H1 (cell line): Measurements from ENCODE around the gene CA9. TPM values are rescaled to one million over a fixed set of nuclear protein-coding genes. Genes with fewer than 3 reads are reported as not detected.

Experiments used
- CHD7 ChIP-seq: fragments of 300-600 bp; sonication (generic); IDR thresholded peaks from 2 replicates; pipeline ENCODE4 v1.7.1; 2012; ENCODE audit warnings: low read length, moderate library complexity, mild to moderate bottlenecking, inconsistent platforms; ENCODE audit not compliant: insufficient replicate concordance
- E2F6 ChIP-seq: IDR thresholded peaks from 2 replicates; pipeline ENCODE4 v1.6.1; 2012; ENCODE audit warnings: inconsistent platforms
- NRF1 ChIP-seq: IDR thresholded peaks from 2 replicates; pipeline ENCODE4 v1.6.1; 2011; ENCODE audit warnings: mild to moderate bottlenecking, low read depth, low read length, improper control_type of control experiment
- PHF8 ChIP-seq: fragments of 200-600 bp; sonication (generic); conservative IDR thresholded peaks from 2 replicates; pipeline ENCODE4 v1.7.1; 2012; ENCODE audit warnings: low read depth, mild to moderate bottlenecking, inconsistent platforms, low read length, moderate library complexity
- POLR2A ChIP-seq, 2 experiments: IDR thresholded peaks; 1 replicate in 1 of 2; 2 replicates in 1 of 2; pipeline ENCODE4 v1.6.1; 2011; ENCODE audit warnings: low read depth in 2 of 2, low read length in 2 of 2, mild to moderate bottlenecking in 2 of 2; ENCODE audit errors: control extremely low read depth in 1 of 2
- RNF2 ChIP-seq: fragments of 200-900, 300-1000 bp; sonication (generic); IDR thresholded peaks from 2 replicates; pipeline ENCODE4 v1.7.1; 2016; ENCODE audit warnings: borderline replicate concordance, low read depth, mild to moderate bottlenecking, antibody characterized with exemption, low read length; ENCODE audit not compliant: poor library complexity, severe bottlenecking; ENCODE audit errors: missing control alignments
- TAF1 ChIP-seq: IDR thresholded peaks from 2 replicates; pipeline ENCODE4 v1.6.1; 2011; ENCODE audit warnings: mild to moderate bottlenecking, low read depth, low read length
- ZNF274 ChIP-seq: IDR thresholded peaks from 2 replicates; pipeline ENCODE4 v1.7.0; 2012; ENCODE audit warnings: low read length, borderline replicate concordance; ENCODE audit errors: extremely low read depth
- polyA plus RNA-seq, 7 experiments: library from polyadenylated mRNA; depleted of rRNA in 3 of 7; stranded (reverse) in 5 of 7; unstranded in 2 of 7; fragments of >200 nt in 5 of 7; fragments of 200-250 nt in 2 of 7; gene quantifications; 1 replicate in 5 of 7; 2 replicates in 1 of 7; 4 replicates in 1 of 7; pipeline versions ENCODE4 v1.2.1 to v1.2.3, GENCODE V29; 2011 to 2013; ENCODE audit warnings: missing spikeins in 2 of 7, mixed read lengths in 2 of 7
- total RNA-seq: library from RNA; stranded (reverse); fragmentation: NEBNext Ultra II Directional; extraction: Animal tissue kit (Norgen Biotek cat#: 25700); gene quantifications from 2 replicates; pipeline ENCODE4 v1.2.1, GENCODE V29; 2021

The CA9 gene
- total and polyA plus RNA-seq, 2 of the 8 experiments (the other 6 are each of a cell fraction or from before 2014, with no cell fraction given), result 1.3 to 1.8 TPM

- peak; percentile 43 to 55; a peak in 2 of 3 replicates for TF ChIP-seq POLR2A (IDR thresholded peaks at IDR 0.05; ENCODE audit: control extremely low read depth in 1 of 2, low read depth in 2 of 2, low read length in 2 of 2)
- TF ChIP-seq TAF1, result peak; percentile 70
- no peak for TF ChIP-seq CHD7
- TF ChIP-seq E2F6, result peak; percentile 98
- peak; percentile 43; the same call in 1 of the 2 replicates for TF ChIP-seq PHF8
- no peak for TF ChIP-seq ZNF274
- peak; percentile 52 for TF ChIP-seq RNF2
- peak; percentile 54 for TF ChIP-seq NRF1
Measured at GRCh38 chr9:35675732-35676392, 2.1 kb downstream of the CA9 start (continued).
